Measurements from ENCODE around the gene SNED1. TPM values are rescaled to one million over a fixed set of nuclear protein-coding genes. Genes with fewer than 3 reads are reported as not detected.
"Not testable (repeated sequence)": the region's sequence is repeated elsewhere in the genome, so short reads cannot be mapped to it uniquely, and the experiment has no call there.

SNED1 gene
- total RNA-seq, 1 experiment from 2014 or later = not detected

GRCh38 chr2:241091201-241091600 lies 92.8 kb downstream of the SNED1 start:
- ChIA-PET POLR2A (no interaction called here), CTCF (no interaction called here)
- no peaks in the 10 kb centered on the region for H3K27me3 ChIP-seq (replicated peaks; ENCODE audit: control insufficient read depth, insufficient read depth, low read length)
- intact Hi-C loops (cut with micrococcal nuclease; ENCODE audit: unreplicated experiment) = no loop called here
- Mint-ChIP-seq H3K9me3 (ENCODE audit: unreplicated experiment) (no peaks in the 10 kb centered on the region), H3K4me1 (ENCODE audit: low read depth, unreplicated experiment) (no peaks in the 10 kb centered on the region), H3K4me3 (ENCODE audit: unreplicated experiment) (no peak overlapping the region), H3K27me3 (ENCODE audit: insufficient read depth, unreplicated experiment) (no peaks in the 10 kb centered on the region), H3K36me3 (ENCODE audit: insufficient read depth, unreplicated experiment) (peaks cover 26% of the 10 kb centered on the region), H3K27ac (ENCODE audit: unreplicated experiment) (no peak overlapping the region)
- BruUV-seq (replicated peaks) = no TSS peak
- 0 out of 2 replicates have a peak, but pooled peaks cover 4% of the 10 kb centered on the region for H3K4me1 ChIP-seq
- DNase-seq = no peak
- TF ChIP-seq, protein P1, sequence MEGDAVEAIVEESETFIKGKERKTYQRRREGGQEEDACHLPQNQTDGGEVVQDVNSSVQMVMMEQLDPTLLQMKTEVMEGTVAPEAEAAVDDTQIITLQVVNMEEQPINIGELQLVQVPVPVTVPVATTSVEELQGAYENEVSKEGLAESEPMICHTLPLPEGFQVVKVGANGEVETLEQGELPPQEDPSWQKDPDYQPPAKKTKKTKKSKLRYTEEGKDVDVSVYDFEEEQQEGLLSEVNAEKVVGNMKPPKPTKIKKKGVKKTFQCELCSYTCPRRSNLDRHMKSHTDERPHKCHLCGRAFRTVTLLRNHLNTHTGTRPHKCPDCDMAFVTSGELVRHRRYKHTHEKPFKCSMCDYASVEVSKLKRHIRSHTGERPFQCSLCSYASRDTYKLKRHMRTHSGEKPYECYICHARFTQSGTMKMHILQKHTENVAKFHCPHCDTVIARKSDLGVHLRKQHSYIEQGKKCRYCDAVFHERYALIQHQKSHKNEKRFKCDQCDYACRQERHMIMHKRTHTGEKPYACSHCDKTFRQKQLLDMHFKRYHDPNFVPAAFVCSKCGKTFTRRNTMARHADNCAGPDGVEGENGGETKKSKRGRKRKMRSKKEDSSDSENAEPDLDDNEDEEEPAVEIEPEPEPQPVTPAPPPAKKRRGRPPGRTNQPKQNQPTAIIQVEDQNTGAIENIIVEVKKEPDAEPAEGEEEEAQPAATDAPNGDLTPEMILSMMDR (IDR thresholded peaks at IDR 0.05; ENCODE audit: insufficient read depth in 1 of 2, low read depth in 1 of 2, low read length in 1 of 2, severe bottlenecking in 1 of 2, unreplicated experiment in 1 of 2) = no peak
- H3K9me3 ChIP-seq = no peaks in the 10 kb centered on the region
- H3K36me3 ChIP-seq (ENCODE audit: control insufficient read depth, insufficient read depth, low read length) = no peaks in the 10 kb centered on the region; the same call in none of the 2 replicates
- H3K4me3 ChIP-seq (ENCODE audit: low read depth, low read length) = no peak overlapping the region

DNA sequence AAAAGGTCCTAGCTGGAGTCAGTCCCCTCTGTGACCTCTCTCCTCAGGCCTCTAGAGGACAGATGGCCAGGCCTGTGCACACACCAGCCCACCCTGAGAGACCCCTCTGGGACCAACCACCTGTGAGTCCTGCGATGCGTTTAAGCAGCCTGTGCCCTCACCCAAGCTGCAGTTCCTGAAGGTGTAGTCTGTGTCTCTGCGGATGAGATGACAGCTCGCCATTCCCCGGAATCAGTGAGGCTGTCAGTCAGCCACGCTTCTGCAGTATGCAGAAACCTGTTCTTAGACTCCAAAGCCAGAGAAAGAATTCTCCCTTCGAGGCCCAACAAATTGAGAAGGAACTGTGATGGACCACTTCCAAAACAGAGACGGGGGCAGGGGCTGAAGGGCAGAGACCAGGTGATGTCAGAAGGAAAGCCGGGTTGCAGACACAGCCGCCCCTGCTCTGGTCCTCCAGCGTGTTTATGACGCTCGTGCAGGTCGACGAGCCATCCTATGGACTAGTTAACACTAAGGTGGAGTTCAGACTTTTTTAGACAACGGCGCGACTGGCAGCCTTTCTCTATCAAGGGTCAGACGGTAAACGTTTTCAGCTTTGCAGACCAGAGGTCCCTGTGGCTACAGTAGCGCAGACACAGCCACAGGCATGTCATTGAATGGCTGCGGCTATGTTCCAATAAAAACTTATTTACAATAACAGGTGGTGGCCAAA lies 93.5 kb downstream of the SNED1 start:
- intact Hi-C loops (cut with micrococcal nuclease; ENCODE audit: unreplicated experiment) = no loop called here
- ChIA-PET POLR2A (no interaction called here), CTCF (no interaction called here)
- Mint-ChIP-seq H3K9me3 (ENCODE audit: unreplicated experiment) (no peaks in the 10 kb centered on the region), H3K36me3 (ENCODE audit: insufficient read depth, unreplicated experiment) (peaks cover 28% of the 10 kb centered on the region), H3K27me3 (ENCODE audit: insufficient read depth, unreplicated experiment) (no peaks in the 10 kb centered on the region), H3K4me3 (ENCODE audit: unreplicated experiment) (no peak overlapping the region), H3K27ac (ENCODE audit: unreplicated experiment) (no peak overlapping the region), H3K4me1 (ENCODE audit: low read depth, unreplicated experiment) (no peaks in the 10 kb centered on the region)
- Histone ChIP-seq H3K9me3 (no peaks in the 10 kb centered on the region), H3K4me3 (ENCODE audit: low read depth, low read length) (no peak overlapping the region), H3K27me3 (replicated peaks; ENCODE audit: control insufficient read depth, insufficient read depth, low read length) (no peaks in the 10 kb centered on the region), H3K4me1 (0 out of 2 replicates have a peak, but pooled peaks cover 4% of the 10 kb centered on the region), H3K36me3 (ENCODE audit: control insufficient read depth, insufficient read depth, low read length) (no peaks in the 10 kb centered on the region; the same call in none of the 2 replicates)
- BruUV-seq (replicated peaks) = no TSS peak
- no peak for DNase-seq
- TF ChIP-seq, protein P1 (IDR thresholded peaks at IDR 0.05; ENCODE audit: insufficient read depth in 1 of 2, low read depth in 1 of 2, low read length in 1 of 2, severe bottlenecking in 1 of 2, unreplicated experiment in 1 of 2) = no peak

DNA sequence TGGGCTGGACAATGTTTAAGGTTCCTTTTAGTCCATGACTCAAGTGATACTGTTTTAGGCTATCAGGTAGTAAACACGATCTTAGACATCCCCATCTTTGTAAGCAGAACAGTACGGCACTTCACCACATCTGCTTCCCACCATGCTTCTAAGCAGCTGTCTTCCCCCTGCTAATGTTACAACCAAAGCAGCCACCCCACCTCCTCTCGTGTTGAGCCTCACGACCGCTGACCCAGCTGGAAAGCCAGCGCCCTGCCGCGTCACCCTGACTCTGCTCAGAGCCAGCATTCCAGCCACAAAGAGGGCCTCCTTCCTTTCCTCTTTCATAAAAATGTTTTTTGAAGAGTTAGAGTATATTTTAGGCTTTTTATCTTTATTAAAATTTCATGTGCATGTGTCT lies 94.3 kb downstream of the SNED1 start:
- DNase-seq = no peak
- ChIA-PET CTCF (interaction anchor here (0.6 to 1.5 kb wide), 2 partner anchors 14 to 283 kb away, joined by 4 to 7 read pairs; no protein-coding TSS in a partner anchor), POLR2A (interaction anchor here (0.6 to 1.1 kb wide), 2 partner anchors 10 to 1691 kb away, joined by 3 to 4 read pairs; partner anchors contain the start of gene MTERF4)
- Histone ChIP-seq H3K36me3 (ENCODE audit: control insufficient read depth, insufficient read depth, low read length) (no peaks in the 10 kb centered on the region; the same call in none of the 2 replicates), H3K9me3 (no peaks in the 10 kb centered on the region), H3K27me3 (replicated peaks; ENCODE audit: control insufficient read depth, insufficient read depth, low read length) (no peaks in the 10 kb centered on the region), H3K4me1 (0 out of 2 replicates have a peak, but pooled peaks cover 4% of the 10 kb centered on the region), H3K4me3 (ENCODE audit: low read depth, low read length) (no peak overlapping the region)
- Mint-ChIP-seq H3K4me3 (ENCODE audit: unreplicated experiment) (no peak overlapping the region), H3K4me1 (ENCODE audit: low read depth, unreplicated experiment) (no peaks in the 10 kb centered on the region), H3K27ac (ENCODE audit: unreplicated experiment) (no peak overlapping the region), H3K27me3 (ENCODE audit: insufficient read depth, unreplicated experiment) (no peaks in the 10 kb centered on the region), H3K9me3 (ENCODE audit: unreplicated experiment) (no peaks in the 10 kb centered on the region), H3K36me3 (ENCODE audit: insufficient read depth, unreplicated experiment) (peaks cover 32% of the 10 kb centered on the region)
- no TSS peak for BruUV-seq (replicated peaks)
- intact Hi-C loops (cut with micrococcal nuclease; ENCODE audit: unreplicated experiment) = no loop called here
- TF ChIP-seq, protein P1 (IDR thresholded peaks at IDR 0.05; ENCODE audit: insufficient read depth in 1 of 2, low read depth in 1 of 2, low read length in 1 of 2, severe bottlenecking in 1 of 2, unreplicated experiment in 1 of 2) = no peak

GRCh38 chr2:241093133-241093781 lies 94.8 kb downstream of the SNED1 start:
- H3K9me3 ChIP-seq; H3K27me3 ChIP-seq (replicated peaks; ENCODE audit: control insufficient read depth, insufficient read depth, low read length); H3K4me3 Mint-ChIP-seq (ENCODE audit: unreplicated experiment); intact Hi-C loops (cut with micrococcal nuclease; ENCODE audit: unreplicated experiment); BruUV-seq (replicated peaks); DNase-seq; H3K27ac Mint-ChIP-seq (ENCODE audit: unreplicated experiment); H3K9me3 Mint-ChIP-seq (ENCODE audit: unreplicated experiment); H3K4me1 Mint-ChIP-seq (ENCODE audit: low read depth, unreplicated experiment); H3K4me3 ChIP-seq (ENCODE audit: low read depth, low read length); H3K36me3 ChIP-seq (ENCODE audit: control insufficient read depth, insufficient read depth, low read length); H3K27me3 Mint-ChIP-seq (ENCODE audit: insufficient read depth, unreplicated experiment); H3K4me1 ChIP-seq: not testable (repeated sequence)
- CTCF ChIA-PET = interaction anchor here (1.5 kb wide), 1 partner anchor 15 kb away, joined by 7 read pairs; no protein-coding TSS in a partner anchor
- POLR2A ChIA-PET = interaction anchor here (0.6 to 1.1 kb wide), 2 partner anchors 9 to 1692 kb away, joined by 3 to 4 read pairs; partner anchors contain the start of gene MTERF4
- H3K36me3 Mint-ChIP-seq (ENCODE audit: insufficient read depth, unreplicated experiment) = peaks cover 30% of the 10 kb centered on the region
